ENCODE data around the gene NTHL1. TPM values are rescaled to one million over a fixed set of nuclear protein-coding genes. Genes with fewer than 3 reads are reported as not detected.
A peak's percentile ranks its signal among the peaks of the same experiment; 100 is the strongest.
"Not testable (repeated sequence)": the region's sequence is repeated elsewhere in the genome, so short reads cannot be mapped to it uniquely, and the experiment has no call there.

The NTHL1 gene
- total RNA-seq, 2 experiments from 2014 or later = 34.3 to 37.5 TPM

- H3K4me1 Mint-ChIP-seq = no peaks in the 10 kb centered on the region
- H3K9me3 Mint-ChIP-seq (ENCODE audit: low read depth) = no peaks in the 10 kb centered on the region
- H3K36me3 Mint-ChIP-seq = no peaks in the 10 kb centered on the region
- ATAC-seq = no peak
- H3K27me3 Mint-ChIP-seq = no peaks in the 10 kb centered on the region
- no peak for DNase-seq
- H3K4me3 Mint-ChIP-seq = no peak overlapping the region
- H3K27ac Mint-ChIP-seq = no peak overlapping the region
- CTCF ChIA-PET = interaction anchor here (1.0 kb wide), 1 partner anchor 102 kb away, joined by 3 read pairs; no protein-coding TSS in a partner anchor
Observed at GRCh38 chr16:2038382-2039231, 9.0 kb downstream of the NTHL1 start.

- ATAC-seq = no peak
- Mint-ChIP-seq H3K9me3 (ENCODE audit: low read depth) (no peaks in the 10 kb centered on the region), H3K27me3 (no peaks in the 10 kb centered on the region), H3K4me3 (no peak overlapping the region), H3K36me3 (no peaks in the 10 kb centered on the region), H3K4me1 (no peaks in the 10 kb centered on the region), H3K27ac (no peak overlapping the region)
- no peak for DNase-seq
- CTCF ChIA-PET = no interaction called here
Observed at GRCh38 chr16:2037647-2038381, 9.8 kb downstream of the NTHL1 start.

GRCh38 chr16:2037115-2037514 lies 10.5 kb downstream of the NTHL1 start:
- DNase-seq (no peak), ATAC-seq (no peak)
- Mint-ChIP-seq H3K4me3 (no peak overlapping the region), H3K36me3 (no peaks in the 10 kb centered on the region), H3K27ac (no peak overlapping the region), H3K4me1 (no peaks in the 10 kb centered on the region), H3K27me3 (no peaks in the 10 kb centered on the region), H3K9me3 (ENCODE audit: low read depth) (no peaks in the 10 kb centered on the region)
- CTCF ChIA-PET = no interaction called here

GRCh38 chr16:2036200-2036966 lies 11.3 kb downstream of the NTHL1 start:
- Mint-ChIP-seq H3K4me1 (no peaks in the 10 kb centered on the region), H3K36me3 (no peaks in the 10 kb centered on the region), H3K9me3 (ENCODE audit: low read depth) (no peaks in the 10 kb centered on the region), H3K4me3 (no peak overlapping the region), H3K27ac (no peak overlapping the region), H3K27me3 (no peaks in the 10 kb centered on the region)
- no peak for DNase-seq
- CTCF ChIA-PET = no interaction called here
- ATAC-seq = no peak

GRCh38 chr16:2035431-2036199 lies 12.0 kb downstream of the NTHL1 start:
- no peak overlapping the region for H3K4me3 Mint-ChIP-seq
- no peak for ATAC-seq
- DNase-seq = no peak
- H3K4me1 Mint-ChIP-seq = no peaks in the 10 kb centered on the region
- H3K36me3 Mint-ChIP-seq = no peaks in the 10 kb centered on the region
- H3K27me3 Mint-ChIP-seq = no peaks in the 10 kb centered on the region
- H3K27ac Mint-ChIP-seq = no peak overlapping the region
- CTCF ChIA-PET = no interaction called here
- H3K9me3 Mint-ChIP-seq (ENCODE audit: low read depth) = no peaks in the 10 kb centered on the region

GRCh38 chr16:2034696-2035430 lies 12.8 kb downstream of the NTHL1 start:
- H3K4me3 Mint-ChIP-seq = no peak overlapping the region
- H3K9me3 Mint-ChIP-seq (ENCODE audit: low read depth) = no peaks in the 10 kb centered on the region
- H3K27me3 Mint-ChIP-seq = no peaks in the 10 kb centered on the region
- no peaks in the 10 kb centered on the region for H3K36me3 Mint-ChIP-seq
- DNase-seq = no peak
- ATAC-seq = no peak
- CTCF ChIA-PET = no interaction called here
- H3K27ac Mint-ChIP-seq = no peak overlapping the region
- H3K4me1 Mint-ChIP-seq = no peaks in the 10 kb centered on the region

- H3K4me1 Mint-ChIP-seq; H3K4me3 Mint-ChIP-seq; CTCF ChIA-PET; H3K27ac Mint-ChIP-seq; DNase-seq; H3K27me3 Mint-ChIP-seq; H3K9me3 Mint-ChIP-seq (ENCODE audit: low read depth); H3K36me3 Mint-ChIP-seq; ATAC-seq: not testable (repeated sequence)
Observed at GRCh38 chr16:2033909-2034695, 13.5 kb downstream of the NTHL1 start.

GRCh38 chr16:2033057-2033908 lies 14.4 kb downstream of the NTHL1 start:
- peak; percentile 30 for ATAC-seq
- CTCF ChIA-PET = interaction anchor here (1.2 kb wide), 1 partner anchor 107 kb away, joined by 5 read pairs; no protein-coding TSS in a partner anchor
- no peaks in the 10 kb centered on the region for H3K36me3 Mint-ChIP-seq

GRCh38 chr16:2032285-2033056 lies 15.2 kb downstream of the NTHL1 start:
- ATAC-seq (no peak), DNase-seq (no peak)
- H3K4me3 Mint-ChIP-seq = no peak overlapping the region
- H3K27ac Mint-ChIP-seq = no peak overlapping the region
- no peaks in the 10 kb centered on the region for H3K36me3 Mint-ChIP-seq
- no peaks in the 10 kb centered on the region for H3K9me3 Mint-ChIP-seq (ENCODE audit: low read depth)
- CTCF ChIA-PET = interaction anchor here (1.2 kb wide), 2 partner anchors 10 to 108 kb away, joined by 3 to 5 read pairs; no protein-coding TSS in a partner anchor
- peaks cover 13% of the 10 kb centered on the region for H3K27me3 Mint-ChIP-seq
- peaks cover 3% of the 10 kb centered on the region for H3K4me1 Mint-ChIP-seq

More at GRCh38 chr16:2033057-2033908, 14.4 kb downstream of the NTHL1 start:
- no peak overlapping the region for H3K4me3 Mint-ChIP-seq
- no peak for DNase-seq
- H3K27ac Mint-ChIP-seq = no peak overlapping the region
- H3K4me1 Mint-ChIP-seq = no peaks in the 10 kb centered on the region
- H3K9me3 Mint-ChIP-seq (ENCODE audit: low read depth) = no peaks in the 10 kb centered on the region
- peaks cover 5% of the 10 kb centered on the region for H3K27me3 Mint-ChIP-seq

- Mint-ChIP-seq H3K27me3 (peaks cover 15% of the 10 kb centered on the region), H3K36me3 (no peaks in the 10 kb centered on the region), H3K9me3 (ENCODE audit: low read depth) (no peaks in the 10 kb centered on the region), H3K4me1 (peaks cover 4% of the 10 kb centered on the region), H3K27ac (no peak overlapping the region), H3K4me3 (no peak overlapping the region)
- DNase-seq (no peak), ATAC-seq (no peak)
- CTCF ChIA-PET = interaction anchor here (0.7 to 1.1 kb wide), 2 partner anchors 10 to 40 kb away, joined by 4 to 5 read pairs; no protein-coding TSS in a partner anchor
Observed at GRCh38 chr16:2031081-2031577, 16.5 kb downstream of the NTHL1 start.
